LNCAP (cell line): ENCODE results near the gene NRL.

Experiments
- TF ChIP-seq, protein P1 (sequence below): fragments of 450-650 bp; IDR thresholded peaks from 2 replicates; pipeline ENCODE4 v1.5.1; 2017; ENCODE audit warnings: mild to moderate bottlenecking

The NRL gene

DNA sequence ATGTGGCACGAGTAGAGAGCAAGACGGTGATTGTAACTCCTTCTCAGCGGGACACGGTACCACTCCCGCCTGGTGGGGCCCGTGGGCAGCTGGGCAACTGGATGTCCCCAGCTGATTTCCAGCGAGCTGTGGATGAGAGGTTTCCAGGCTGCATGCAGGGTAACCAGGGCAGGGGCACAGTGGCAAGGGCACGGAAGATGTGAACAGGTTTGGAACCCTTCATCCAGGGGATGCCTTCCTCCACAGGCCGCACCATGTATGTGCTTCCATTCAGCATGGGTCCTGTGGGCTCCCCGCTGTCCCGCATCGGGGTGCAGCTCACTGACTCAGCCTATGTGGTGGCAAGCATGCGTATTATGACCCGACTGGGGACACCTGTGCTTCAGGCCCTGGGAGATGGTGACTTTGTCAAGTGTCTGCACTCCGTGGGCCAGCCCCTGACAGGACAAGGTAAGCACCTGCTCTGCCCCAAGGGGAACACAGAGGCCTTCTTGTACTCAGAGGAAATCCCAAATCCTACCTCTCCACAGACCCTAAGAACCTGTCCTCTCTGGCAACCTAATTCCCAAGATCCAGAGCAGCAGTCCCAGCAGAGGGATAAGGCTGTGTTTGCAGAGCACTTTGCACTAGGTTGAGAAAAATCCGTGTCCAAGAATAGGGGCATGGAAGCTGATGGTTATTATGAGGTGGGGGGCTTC is 16.4 kb downstream of the NRL start:
- TF ChIP-seq, protein P1, sequence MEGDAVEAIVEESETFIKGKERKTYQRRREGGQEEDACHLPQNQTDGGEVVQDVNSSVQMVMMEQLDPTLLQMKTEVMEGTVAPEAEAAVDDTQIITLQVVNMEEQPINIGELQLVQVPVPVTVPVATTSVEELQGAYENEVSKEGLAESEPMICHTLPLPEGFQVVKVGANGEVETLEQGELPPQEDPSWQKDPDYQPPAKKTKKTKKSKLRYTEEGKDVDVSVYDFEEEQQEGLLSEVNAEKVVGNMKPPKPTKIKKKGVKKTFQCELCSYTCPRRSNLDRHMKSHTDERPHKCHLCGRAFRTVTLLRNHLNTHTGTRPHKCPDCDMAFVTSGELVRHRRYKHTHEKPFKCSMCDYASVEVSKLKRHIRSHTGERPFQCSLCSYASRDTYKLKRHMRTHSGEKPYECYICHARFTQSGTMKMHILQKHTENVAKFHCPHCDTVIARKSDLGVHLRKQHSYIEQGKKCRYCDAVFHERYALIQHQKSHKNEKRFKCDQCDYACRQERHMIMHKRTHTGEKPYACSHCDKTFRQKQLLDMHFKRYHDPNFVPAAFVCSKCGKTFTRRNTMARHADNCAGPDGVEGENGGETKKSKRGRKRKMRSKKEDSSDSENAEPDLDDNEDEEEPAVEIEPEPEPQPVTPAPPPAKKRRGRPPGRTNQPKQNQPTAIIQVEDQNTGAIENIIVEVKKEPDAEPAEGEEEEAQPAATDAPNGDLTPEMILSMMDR = no peak

DNA sequence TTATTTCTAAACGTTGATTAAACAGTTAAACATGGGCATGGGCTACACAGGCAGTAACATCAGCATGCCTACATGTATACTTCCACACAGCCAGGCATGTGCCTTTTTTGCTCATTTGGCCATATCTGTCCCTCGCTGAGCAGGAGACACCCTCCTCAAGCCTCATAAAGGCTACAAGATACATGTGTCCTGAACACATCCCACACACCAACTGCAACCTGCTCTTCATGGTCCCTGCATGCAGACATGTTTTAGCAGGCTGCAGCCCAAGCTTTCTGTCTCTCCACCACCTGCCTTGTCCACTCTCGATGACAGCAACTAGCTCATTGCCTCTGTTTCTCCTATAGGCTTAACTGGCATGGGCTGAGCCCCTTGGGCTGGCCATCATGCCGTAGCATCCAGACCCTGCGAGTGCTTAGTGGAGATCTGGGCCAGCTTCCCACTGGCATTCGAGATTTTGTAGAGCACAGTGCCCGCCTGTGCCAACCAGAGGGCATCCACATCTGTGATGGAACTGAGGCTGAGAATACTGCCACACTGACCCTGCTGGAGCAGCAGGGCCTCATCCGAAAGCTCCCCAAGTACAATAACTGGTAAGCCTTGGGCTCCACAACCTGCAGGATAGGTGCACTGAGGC is 18.1 kb downstream of the NRL start:
- TF ChIP-seq, protein P1 = no peak

DNA sequence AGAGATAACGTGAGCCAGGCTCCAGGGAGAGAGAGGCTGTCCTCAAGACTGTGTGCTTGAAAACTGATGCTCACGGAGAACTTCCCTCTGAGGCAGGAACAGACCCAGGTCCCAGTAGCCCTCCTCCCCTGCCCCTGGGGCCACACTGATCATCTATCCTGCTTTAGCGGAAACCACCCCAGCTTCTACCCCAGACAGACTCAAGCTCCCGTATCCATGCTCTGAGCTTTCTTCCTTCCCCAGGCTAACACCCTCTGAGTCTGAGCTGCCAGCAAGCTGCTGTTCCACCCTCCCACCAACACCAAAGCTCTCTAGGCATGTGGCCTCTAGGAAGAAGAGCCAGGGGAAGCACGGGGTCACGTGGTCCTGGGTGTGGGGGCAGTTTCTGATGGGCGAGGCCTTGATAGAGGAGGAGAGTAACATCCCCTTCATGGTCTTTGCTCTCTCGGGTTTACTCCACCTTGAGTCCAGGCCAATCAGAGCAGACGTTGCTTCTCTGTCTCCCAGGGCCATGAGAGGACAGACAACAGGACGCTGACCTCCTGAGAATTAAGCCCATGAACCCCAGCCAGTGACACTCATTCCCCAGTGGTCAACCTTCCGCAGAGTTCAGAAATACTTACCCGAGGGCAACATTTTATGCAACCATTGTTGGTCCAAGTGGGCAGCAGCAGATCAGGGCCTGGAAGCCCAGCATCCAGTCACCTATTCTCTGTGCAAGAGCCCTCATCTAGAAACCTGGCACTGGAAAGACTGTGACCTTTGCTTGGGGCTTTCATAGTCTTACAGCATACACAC is 19.3 kb downstream of the NRL start:
- TF ChIP-seq, protein P1 = no peak

DNA sequence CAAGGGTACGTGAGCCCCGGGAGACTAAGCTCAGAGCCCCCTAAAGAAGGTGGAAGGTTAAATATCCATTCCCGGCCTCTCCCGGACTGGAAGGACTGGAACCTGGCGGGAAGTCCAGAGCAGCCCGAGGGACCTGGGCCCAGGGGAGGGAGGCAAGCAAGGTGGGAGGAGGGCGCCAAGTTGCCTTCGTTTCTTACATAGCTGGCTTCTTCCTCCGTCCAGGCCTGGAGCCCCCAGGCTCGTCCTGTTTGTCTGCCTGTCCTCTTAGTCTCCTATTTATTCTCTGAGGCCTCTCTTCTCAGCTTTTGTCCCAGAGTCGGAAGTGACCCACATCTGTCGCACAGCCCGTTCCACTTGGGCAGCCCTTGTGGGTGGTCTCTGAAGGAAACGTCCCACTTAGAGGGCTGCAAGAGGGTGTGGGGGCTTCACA is 19.9 kb downstream of the NRL start:
- TF ChIP-seq, protein P1 = no peak

DNA sequence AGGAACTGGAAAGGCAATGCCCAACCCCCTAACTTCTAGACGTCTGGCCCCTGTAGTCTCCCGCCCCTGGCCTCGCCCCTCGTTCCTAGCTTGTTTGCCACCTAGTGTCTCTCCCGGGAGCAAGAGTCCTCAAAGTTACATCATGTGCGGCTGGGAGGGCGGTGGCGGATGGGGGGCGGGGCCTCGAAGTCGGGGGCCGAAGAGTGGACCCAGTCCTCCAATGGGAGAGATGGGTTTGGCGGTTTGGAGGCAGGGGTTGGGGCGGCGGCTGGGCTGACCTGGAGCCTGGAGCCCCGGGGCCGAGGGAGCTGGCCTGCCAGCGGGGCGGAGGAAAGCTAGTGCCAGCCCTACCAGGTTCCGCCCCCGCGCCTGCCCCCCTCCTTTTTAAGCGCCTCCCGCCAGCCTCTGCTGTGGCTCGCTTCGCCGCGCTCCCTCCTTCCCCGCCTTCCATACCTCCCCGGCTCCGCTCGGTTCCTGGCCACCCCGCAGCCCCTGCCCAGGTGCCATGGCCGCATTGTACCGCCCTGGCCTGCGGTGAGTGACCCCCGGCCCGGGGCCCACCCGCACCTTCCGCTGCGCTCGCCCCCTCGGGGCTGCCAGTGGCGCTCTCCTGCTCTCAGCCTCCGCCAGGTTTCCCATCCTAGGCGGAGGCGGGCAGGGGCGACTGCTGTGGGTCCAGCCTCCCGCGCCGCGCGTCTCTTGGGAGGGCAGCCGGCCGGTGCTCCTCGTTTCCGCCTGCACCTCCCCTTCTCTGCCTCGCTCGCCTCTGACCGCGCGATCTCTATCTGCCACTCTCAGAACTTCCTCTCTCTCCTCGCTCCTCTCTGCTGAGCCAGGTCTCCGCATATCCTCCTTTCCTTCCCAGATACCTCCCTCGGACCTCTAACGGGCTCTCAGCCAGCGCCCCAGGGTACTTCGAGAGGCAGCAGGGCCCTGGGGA is 20.6 kb downstream of the NRL start, which contains the start of gene PCK2:
TSS of gene PCK2 (plus strand) at position 411 of the 940 bp plus-strand sequence. CDS start at position 506, 95 bp downstream.
- TF ChIP-seq, protein P1 = no peak

DNA sequence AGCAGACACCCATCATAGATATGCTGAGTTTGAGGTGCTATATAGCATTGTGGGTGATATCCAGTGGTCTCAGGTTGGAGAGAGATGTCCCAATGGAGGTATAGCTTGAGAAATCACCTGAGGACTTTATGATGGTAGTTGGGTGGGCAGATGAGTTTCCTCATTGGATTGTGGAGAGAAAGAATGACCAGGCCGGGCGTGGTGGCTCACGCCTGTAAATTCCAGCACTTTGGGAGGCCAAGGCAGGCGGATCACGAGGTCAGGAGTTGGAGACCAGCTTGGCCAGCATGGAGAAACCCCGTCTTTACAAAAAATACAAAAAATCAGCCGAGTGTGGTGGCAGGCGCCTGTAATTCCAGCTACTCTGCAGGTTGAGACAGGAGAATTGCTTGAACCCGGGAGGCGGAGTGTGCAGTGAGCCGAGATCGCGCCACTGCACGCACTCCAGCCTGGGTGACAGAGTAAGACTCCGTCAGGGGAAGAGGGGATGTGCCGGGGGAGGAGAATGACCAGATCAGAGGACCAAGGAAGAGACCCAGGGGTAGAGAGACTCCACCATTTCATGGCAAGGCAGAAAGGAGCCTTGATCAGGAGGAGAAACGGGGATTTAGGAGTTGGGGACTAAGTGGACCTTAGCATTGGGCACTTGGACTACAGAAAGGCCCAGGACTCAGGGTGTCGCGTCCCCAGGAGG is 21.4 kb downstream of the NRL start:
- TF ChIP-seq, protein P1 = no peak
